ENCODE measurements around the gene ZCCHC9.

DNA sequence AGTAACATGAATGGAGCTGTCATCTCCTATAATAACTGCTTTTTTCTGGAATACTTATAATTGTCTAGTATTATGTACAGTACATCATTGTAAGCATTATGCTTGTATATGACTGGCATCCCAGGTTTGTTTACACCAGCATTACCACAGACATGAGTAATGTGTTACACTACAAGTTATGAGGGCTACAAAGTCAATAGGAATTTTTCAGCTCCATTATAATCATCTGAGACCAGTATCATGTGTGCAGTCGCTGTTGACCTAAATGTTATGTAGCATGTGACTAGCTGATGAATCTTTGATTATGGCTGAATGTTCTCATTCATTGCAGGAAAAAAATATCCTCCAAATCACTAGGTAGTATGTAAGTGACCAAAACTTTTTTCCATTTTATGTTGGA, 2.2 kb downstream of the ZCCHC9 start:
- no peak for TF ChIP-seq CTCF (conservative IDR thresholded peaks at IDR 0.05; ENCODE audit: low read length)
- TF ChIP-seq EZH2phosphoT487 (IDR thresholded peaks at IDR 0.05; ENCODE audit: borderline replicate concordance), result no peak

All from Loucy (cell line).